PC-3 (cell line): ENCODE measurements around the gene RALGAPA1.

Experiments used
- EZH2 ChIP-seq: fragments of 300-600 bp; sonication (generic); IDR thresholded peaks from one replicate; pipeline ENCODE4 v1.6.1; 2017; ENCODE audit warnings: antibody characterized with exemption, mild to moderate bottlenecking, low read length; ENCODE audit not compliant: unreplicated experiment
- EZH2phosphoT487 ChIP-seq: fragments of 300-600 bp; sonication (generic); IDR thresholded peaks from 2 replicates; pipeline ENCODE4 v1.6.1; 2018; ENCODE audit warnings: mild to moderate bottlenecking, antibody characterized with exemption, low read length, borderline replicate concordance
- TF ChIP-seq, protein P1 (sequence below): fragments of 300-600 bp; sonication (generic); conservative IDR thresholded peaks from 2 replicates; pipeline ENCODE4 v1.5.1; 2017; ENCODE audit warnings: antibody characterized with exemption, low read depth, mild to moderate bottlenecking, low read length

- TF ChIP-seq, protein P1, sequence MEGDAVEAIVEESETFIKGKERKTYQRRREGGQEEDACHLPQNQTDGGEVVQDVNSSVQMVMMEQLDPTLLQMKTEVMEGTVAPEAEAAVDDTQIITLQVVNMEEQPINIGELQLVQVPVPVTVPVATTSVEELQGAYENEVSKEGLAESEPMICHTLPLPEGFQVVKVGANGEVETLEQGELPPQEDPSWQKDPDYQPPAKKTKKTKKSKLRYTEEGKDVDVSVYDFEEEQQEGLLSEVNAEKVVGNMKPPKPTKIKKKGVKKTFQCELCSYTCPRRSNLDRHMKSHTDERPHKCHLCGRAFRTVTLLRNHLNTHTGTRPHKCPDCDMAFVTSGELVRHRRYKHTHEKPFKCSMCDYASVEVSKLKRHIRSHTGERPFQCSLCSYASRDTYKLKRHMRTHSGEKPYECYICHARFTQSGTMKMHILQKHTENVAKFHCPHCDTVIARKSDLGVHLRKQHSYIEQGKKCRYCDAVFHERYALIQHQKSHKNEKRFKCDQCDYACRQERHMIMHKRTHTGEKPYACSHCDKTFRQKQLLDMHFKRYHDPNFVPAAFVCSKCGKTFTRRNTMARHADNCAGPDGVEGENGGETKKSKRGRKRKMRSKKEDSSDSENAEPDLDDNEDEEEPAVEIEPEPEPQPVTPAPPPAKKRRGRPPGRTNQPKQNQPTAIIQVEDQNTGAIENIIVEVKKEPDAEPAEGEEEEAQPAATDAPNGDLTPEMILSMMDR: peak; percentile 97
- no peak for TF ChIP-seq EZH2
- TF ChIP-seq EZH2phosphoT487: no peak
Measured at GRCh38 chr14:35687335-35687939, 121.7 kb downstream of the RALGAPA1 start.
